Panc1 (cell line): ENCODE data around the gene KRTAP5-2. TPM values are rescaled to one million over a fixed set of nuclear protein-coding genes. Genes with fewer than 3 reads are reported as not detected.

Experiments
- ATAC-seq: fragments of 200-7000 bp; cut with Tn5 transposase; 2 replicates; pipeline ENCODE4 v1.9.1; 2020; ENCODE audit warnings: mild to moderate bottlenecking, moderate library complexity
- BruUV-seq: library from RNA; stranded (reverse); fragments of 400-500 nt; replicated peaks from 2 replicates; lab custom pipeline; 2021; lab: Mats Ljungman, UMichigan
- CTCF ChIA-PET: fragments of 300-600 bp; sonication (Branson Sonifier 250); formaldehyde crosslinking; loops from one replicate; lab custom pipeline; 2022; ENCODE audit warnings: antibody characterized with exemption; lab: Charles Lee
- POLR2A ChIA-PET: fragments of 300-600 bp; sonication (Branson Sonifier 250); formaldehyde crosslinking; loops from one replicate; lab custom pipeline; 2022; ENCODE audit warnings: antibody characterized with exemption; lab: Charles Lee
- DNase-seq: peaks from one replicate; pipeline ENCODE4 v3.0.0-alpha.2; 2010; ENCODE audit warnings: low read depth, low spot score
- H3K27ac ChIP-seq: 2 replicates; pipeline ENCODE4 v1.5.1; 2011; ENCODE audit warnings: mild to moderate bottlenecking, low read length, inconsistent platforms
- H3K27me3 ChIP-seq: fragments of 200-500 bp; sonication (Bioruptor generic); 2 replicates; pipeline ENCODE4 v1.6.0; 2014; ENCODE audit warnings: low read length, inconsistent platforms; ENCODE audit not compliant: control insufficient read depth, insufficient read depth
- H3K36me3 ChIP-seq: fragments of 200-500 bp; sonication (Bioruptor generic); 2 replicates; pipeline ENCODE4 v1.5.1; 2014; ENCODE audit warnings: inconsistent platforms, mild to moderate bottlenecking, low read length, moderate library complexity; ENCODE audit not compliant: control insufficient read depth, insufficient read depth
- H3K4me1 ChIP-seq: 2 replicates; pipeline ENCODE4 v1.5.1; 2011; ENCODE audit warnings: inconsistent platforms, mild to moderate bottlenecking, low read length, moderate library complexity; ENCODE audit not compliant: control insufficient read depth, insufficient read depth
- H3K4me3 ChIP-seq, 2 experiments: 2 replicates each; pipeline ENCODE4 v1.5.1; 2011 to 2012; ENCODE audit warnings: low read depth in 2 of 2, low read length in 2 of 2, mild to moderate bottlenecking in 2 of 2, inconsistent platforms in 1 of 2, moderate library complexity in 1 of 2
- H3K9me3 ChIP-seq: fragments of 200-500 bp; sonication (Bioruptor generic); 2 replicates; pipeline ENCODE4 v1.5.1; 2014; ENCODE audit warnings: low read depth, mild to moderate bottlenecking, inconsistent platforms, low read length, moderate library complexity; ENCODE audit not compliant: control insufficient read depth, insufficient read depth
- CTCF ChIP-seq: fragments of 450-650 bp; IDR thresholded peaks from 2 replicates; pipeline ENCODE4 v1.5.1; 2017; ENCODE audit warnings: mild to moderate bottlenecking
- POLR2AphosphoS5 ChIP-seq: IDR thresholded peaks from 2 replicates; pipeline ENCODE4 v1.6.1; 2012; ENCODE audit warnings: mild to moderate bottlenecking, low read depth, low read length, moderate library complexity
- REST ChIP-seq, 2 experiments: IDR thresholded peaks; 2 replicates each; pipeline ENCODE4 v1.6.1; 2011 to 2012; ENCODE audit warnings: low read depth in 2 of 2, control low read depth in 1 of 2, low read length in 1 of 2, mild to moderate bottlenecking in 1 of 2, moderate library complexity in 1 of 2; ENCODE audit not compliant: insufficient read depth in 1 of 2
- SIN3A ChIP-seq: IDR thresholded peaks from 2 replicates; pipeline ENCODE4 v1.6.1; 2012; ENCODE audit warnings: low read depth, mild to moderate bottlenecking, low read length, moderate library complexity, borderline replicate concordance; ENCODE audit not compliant: insufficient read depth
- TCF7L2 ChIP-seq: IDR thresholded peaks from 2 replicates; pipeline ENCODE4 v1.6.1; 2011; ENCODE audit warnings: mild to moderate bottlenecking, low read depth, low read length, inconsistent platforms
- in situ Hi-C: cut with HindIII; loops from 2 replicates; pipeline ENCODE4 v1.10.0; 2016; ENCODE audit warnings: low sequenced_read_pairs, low pct_unique_long_range_greater_than_20kb
- intact Hi-C: fragments of 100-400 bp; cut with micrococcal nuclease; formaldehyde crosslinking; loops from one replicate; pipeline ENCODE4 v1.10.0; 2022; ENCODE audit not compliant: unreplicated experiment
- total RNA-seq: library from RNA; stranded (reverse); gene quantifications from one replicate; pipeline ENCODE4 v1.2.1, GENCODE V29; 2021; ENCODE audit not compliant: unreplicated experiment

The KRTAP5-2 gene
- total RNA-seq, 1 experiment from 2014 or later = not detected

GRCh38 chr11:1549338-1550330 lies 48.5 kb downstream of the KRTAP5-2 start:
- DNase-seq (no peak), ATAC-seq (no peak)
- in situ Hi-C loops (no loop called here), intact Hi-C loops (loop anchor here (10.0 kb wide), 1 partner anchor 275 kb away; no protein-coding TSS in a partner anchor)
- 0 out of 2 replicates have a peak, but pooled peaks cover 2% of the 10 kb centered on the region for H3K27me3 ChIP-seq
- BruUV-seq = no TSS peak
- ChIA-PET CTCF (interaction anchor here (0.6 to 1.0 kb wide), 2 partner anchors 25 to 31 kb away, joined by 3 read pairs; no protein-coding TSS in a partner anchor), POLR2A (interaction anchor here (0.5 kb wide), 1 partner anchor 103 kb away, joined by 4 read pairs; no protein-coding TSS in a partner anchor)
- no peak overlapping the region for H3K4me3 ChIP-seq
- H3K36me3 ChIP-seq = no peaks in the 10 kb centered on the region; the same call in 1 of the 2 replicates
- H3K27ac ChIP-seq = no peak overlapping the region
- TF ChIP-seq REST (IDR thresholded peaks at IDR 0.05; ENCODE audit: insufficient read depth in 1 of 2, low read depth in 2 of 2, low read length in 1 of 2) = no peak
- no peak for TF ChIP-seq SIN3A
- TF ChIP-seq CTCF = peak; percentile 47; the same call in 1 of the 2 replicates
- no peak for TF ChIP-seq POLR2AphosphoS5
- TF ChIP-seq TCF7L2 = no peak
- H3K9me3 ChIP-seq = no peaks in the 10 kb centered on the region
- peaks cover 10% of the 10 kb centered on the region for H3K4me1 ChIP-seq

- H3K27me3 ChIP-seq = 0 out of 2 replicates have a peak, but pooled peaks cover 2% of the 10 kb centered on the region
- peak overlapping the region; percentile 20 to 29; a peak in 3 of 4 replicates for H3K4me3 ChIP-seq
- intact Hi-C loops (loop anchor here (10.0 kb wide), 1 partner anchor 276 kb away; no protein-coding TSS in a partner anchor), in situ Hi-C loops (no loop called here)
- H3K27ac ChIP-seq = no peak overlapping the region; the same call in 1 of the 2 replicates
- TF ChIP-seq TCF7L2 (no peak), CTCF (no peak), REST (IDR thresholded peaks at IDR 0.05; ENCODE audit: insufficient read depth in 1 of 2, low read depth in 2 of 2, low read length in 1 of 2) (no peak), POLR2AphosphoS5 (no peak), SIN3A (no peak)
- CTCF ChIA-PET = interaction anchor here (0.6 to 1.1 kb wide), 2 partner anchors 26 to 1344 kb away, joined by 3 to 6 read pairs; no protein-coding TSS in a partner anchor
- peak; percentile 56; the same call in 1 of the 2 replicates for ATAC-seq
- DNase-seq = peak; percentile 39
- no peaks in the 10 kb centered on the region for H3K9me3 ChIP-seq
- no TSS peak for BruUV-seq
- H3K4me1 ChIP-seq = peaks cover 10% of the 10 kb centered on the region
- POLR2A ChIA-PET = interaction anchor here (0.5 to 0.6 kb wide), 2 partner anchors 102 to 1464 kb away, joined by 4 to 9 read pairs; no protein-coding TSS in a partner anchor
- H3K36me3 ChIP-seq = no peaks in the 10 kb centered on the region; the same call in 1 of the 2 replicates
These were observed 49.6 kb downstream of the KRTAP5-2 start for GRCh38 chr11:1548221-1549070.
